GM10266 (cell line): ENCODE measurements around the gene MAEA.

ENCODE experiments used
- DNase-seq: peaks from one replicate; pipeline ENCODE4 v3.0.0; 2012; ENCODE audit errors: extremely low spot score
- CTCF ChIP-seq: IDR thresholded peaks from 2 replicates; pipeline ENCODE4 v1.5.1; 2012; ENCODE audit warnings: mild to moderate bottlenecking, low read depth; ENCODE audit not compliant: control insufficient read depth, insufficient read depth; ENCODE audit errors: missing control alignments

Gene MAEA

GRCh38 chr4:1375051-1375721 lies 85.5 kb downstream of the MAEA start:
- no peak for TF ChIP-seq CTCF
- DNase-seq, result no peak

GRCh38 chr4:1375761-1376322 lies 86.2 kb downstream of the MAEA start:
- DNase-seq, result no peak
- TF ChIP-seq CTCF, result no peak

- DNase-seq, result no peak
These were observed 86.7 kb downstream of the MAEA start for GRCh38 chr4:1376391-1376840.

GRCh38 chr4:1376841-1377605 lies 87.3 kb downstream of the MAEA start:
- no peak for DNase-seq
- no peak for TF ChIP-seq CTCF

More at GRCh38 chr4:1376391-1376840, 86.7 kb downstream of the MAEA start:
- TF ChIP-seq CTCF, result no peak

GRCh38 chr4:1377606-1378261 lies 88.0 kb downstream of the MAEA start:
- no peak for DNase-seq
- TF ChIP-seq CTCF, result no peak

- no peak for DNase-seq
- no peak for TF ChIP-seq CTCF
These were observed 89.0 kb downstream of the MAEA start for GRCh38 chr4:1378559-1379231.
